Ishikawa (cell line): ENCODE results near the gene SDK2.

Source experiments
- CEBPB ChIP-seq: IDR thresholded peaks from 2 replicates; pipeline ENCODE4 v1.6.1; 2012
- CREB1 ChIP-seq: IDR thresholded peaks from 2 replicates; pipeline ENCODE4 v1.6.1; 2012; ENCODE audit warnings: low read depth
- EGR1 ChIP-seq: IDR thresholded peaks from 2 replicates; pipeline ENCODE4 v1.6.1; 2012
- EP300 ChIP-seq: IDR thresholded peaks from 2 replicates; pipeline ENCODE4 v1.6.1; 2012; ENCODE audit warnings: borderline replicate concordance
- FOXM1 ChIP-seq: IDR thresholded peaks from 2 replicates; pipeline ENCODE4 v1.6.1; 2012; ENCODE audit warnings: low read depth, borderline replicate concordance
- NFIC ChIP-seq: IDR thresholded peaks from 2 replicates; pipeline ENCODE4 v1.6.1; 2012
- RAD21 ChIP-seq: IDR thresholded peaks from 2 replicates; pipeline ENCODE4 v1.6.1; 2012; ENCODE audit warnings: low read depth
- TAF1 ChIP-seq: IDR thresholded peaks from 2 replicates; pipeline ENCODE4 v1.6.1; 2012; ENCODE audit warnings: low read depth, mild to moderate bottlenecking
- TCF12 ChIP-seq: IDR thresholded peaks from 2 replicates; pipeline ENCODE4 v1.6.1; 2012; ENCODE audit warnings: low read depth
- TEAD4 ChIP-seq: IDR thresholded peaks from 2 replicates; pipeline ENCODE4 v1.6.1; 2012
- YY1 ChIP-seq: IDR thresholded peaks from 2 replicates; pipeline ENCODE4 v1.6.1; 2012; ENCODE audit warnings: low read depth
- ZBTB7A ChIP-seq: IDR thresholded peaks from 2 replicates; pipeline ENCODE4 v1.6.1; 2012; ENCODE audit warnings: low read depth
- TF ChIP-seq, protein P1 (sequence below): IDR thresholded peaks from 2 replicates; pipeline ENCODE4 v1.6.1; 2012
- TF ChIP-seq, protein P2 (sequence below): IDR thresholded peaks from 2 replicates; pipeline ENCODE4 v1.6.1; 2012; ENCODE audit warnings: low read depth, mild to moderate bottlenecking
- TF ChIP-seq, protein P3 (sequence below): IDR thresholded peaks from 2 replicates; pipeline ENCODE4 v1.6.1; 2012

Gene SDK2

DNA sequence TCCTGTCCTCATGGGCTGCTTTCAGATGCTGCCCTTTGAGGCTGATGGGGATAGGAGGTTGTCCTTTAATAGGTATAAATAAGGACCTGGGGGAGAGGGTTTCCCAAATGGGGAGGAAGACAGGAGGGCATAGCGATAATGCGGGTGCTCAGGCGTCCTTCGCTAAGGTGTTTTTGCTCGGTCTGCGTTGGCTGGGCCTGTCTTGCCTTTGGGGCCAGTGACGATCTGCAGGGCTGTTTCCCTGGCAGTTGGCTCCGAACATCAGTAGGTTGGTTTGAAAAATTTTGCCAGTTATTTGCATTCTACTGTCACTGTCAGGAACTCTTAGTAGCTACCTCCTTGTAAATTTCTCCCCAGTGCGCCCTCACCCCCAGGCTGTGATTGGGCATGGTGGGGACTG lies 294.6 kb downstream of the SDK2 start:
- TF ChIP-seq FOXM1 (no peak), NFIC (no peak), YY1 (no peak), RAD21 (no peak), TEAD4 (no peak), EP300 (no peak), TAF1 (no peak), EGR1 (no peak), ZBTB7A (no peak), TCF12 (no peak), CREB1 (no peak), CEBPB (no peak)
- TF ChIP-seq, protein P1, sequence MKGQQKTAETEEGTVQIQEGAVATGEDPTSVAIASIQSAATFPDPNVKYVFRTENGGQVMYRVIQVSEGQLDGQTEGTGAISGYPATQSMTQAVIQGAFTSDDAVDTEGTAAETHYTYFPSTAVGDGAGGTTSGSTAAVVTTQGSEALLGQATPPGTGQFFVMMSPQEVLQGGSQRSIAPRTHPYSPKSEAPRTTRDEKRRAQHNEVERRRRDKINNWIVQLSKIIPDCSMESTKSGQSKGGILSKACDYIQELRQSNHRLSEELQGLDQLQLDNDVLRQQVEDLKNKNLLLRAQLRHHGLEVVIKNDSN, result no peak
- TF ChIP-seq, protein P2, sequence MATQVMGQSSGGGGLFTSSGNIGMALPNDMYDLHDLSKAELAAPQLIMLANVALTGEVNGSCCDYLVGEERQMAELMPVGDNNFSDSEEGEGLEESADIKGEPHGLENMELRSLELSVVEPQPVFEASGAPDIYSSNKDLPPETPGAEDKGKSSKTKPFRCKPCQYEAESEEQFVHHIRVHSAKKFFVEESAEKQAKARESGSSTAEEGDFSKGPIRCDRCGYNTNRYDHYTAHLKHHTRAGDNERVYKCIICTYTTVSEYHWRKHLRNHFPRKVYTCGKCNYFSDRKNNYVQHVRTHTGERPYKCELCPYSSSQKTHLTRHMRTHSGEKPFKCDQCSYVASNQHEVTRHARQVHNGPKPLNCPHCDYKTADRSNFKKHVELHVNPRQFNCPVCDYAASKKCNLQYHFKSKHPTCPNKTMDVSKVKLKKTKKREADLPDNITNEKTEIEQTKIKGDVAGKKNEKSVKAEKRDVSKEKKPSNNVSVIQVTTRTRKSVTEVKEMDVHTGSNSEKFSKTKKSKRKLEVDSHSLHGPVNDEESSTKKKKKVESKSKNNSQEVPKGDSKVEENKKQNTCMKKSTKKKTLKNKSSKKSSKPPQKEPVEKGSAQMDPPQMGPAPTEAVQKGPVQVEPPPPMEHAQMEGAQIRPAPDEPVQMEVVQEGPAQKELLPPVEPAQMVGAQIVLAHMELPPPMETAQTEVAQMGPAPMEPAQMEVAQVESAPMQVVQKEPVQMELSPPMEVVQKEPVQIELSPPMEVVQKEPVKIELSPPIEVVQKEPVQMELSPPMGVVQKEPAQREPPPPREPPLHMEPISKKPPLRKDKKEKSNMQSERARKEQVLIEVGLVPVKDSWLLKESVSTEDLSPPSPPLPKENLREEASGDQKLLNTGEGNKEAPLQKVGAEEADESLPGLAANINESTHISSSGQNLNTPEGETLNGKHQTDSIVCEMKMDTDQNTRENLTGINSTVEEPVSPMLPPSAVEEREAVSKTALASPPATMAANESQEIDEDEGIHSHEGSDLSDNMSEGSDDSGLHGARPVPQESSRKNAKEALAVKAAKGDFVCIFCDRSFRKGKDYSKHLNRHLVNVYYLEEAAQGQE, result no peak
- TF ChIP-seq, protein P3, sequence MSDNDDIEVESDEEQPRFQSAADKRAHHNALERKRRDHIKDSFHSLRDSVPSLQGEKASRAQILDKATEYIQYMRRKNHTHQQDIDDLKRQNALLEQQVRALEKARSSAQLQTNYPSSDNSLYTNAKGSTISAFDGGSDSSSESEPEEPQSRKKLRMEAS, result no peak

DNA sequence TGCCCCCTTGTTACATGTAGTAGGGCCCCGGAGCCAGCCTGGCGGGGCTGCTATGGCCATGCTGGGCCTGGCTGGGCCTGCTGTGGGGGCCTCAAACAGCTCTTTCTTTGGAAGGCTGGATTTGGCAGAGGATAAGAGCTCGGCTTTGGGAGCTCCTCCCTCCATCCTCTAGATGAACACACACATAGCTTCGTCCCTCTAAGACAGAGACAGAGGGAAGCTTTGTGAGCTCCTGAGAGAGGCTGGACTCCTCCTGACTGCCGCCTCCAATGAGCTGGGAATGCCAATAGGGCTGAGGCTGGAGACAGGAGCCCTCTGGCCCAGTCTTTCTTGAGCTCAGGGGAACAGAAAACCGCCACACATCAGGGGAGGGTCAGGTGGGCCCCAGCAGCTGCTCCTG lies 295.1 kb downstream of the SDK2 start:
- TF ChIP-seq YY1 (no peak), CREB1 (no peak), CEBPB (no peak), TAF1 (no peak), TCF12 (no peak)

DNA sequence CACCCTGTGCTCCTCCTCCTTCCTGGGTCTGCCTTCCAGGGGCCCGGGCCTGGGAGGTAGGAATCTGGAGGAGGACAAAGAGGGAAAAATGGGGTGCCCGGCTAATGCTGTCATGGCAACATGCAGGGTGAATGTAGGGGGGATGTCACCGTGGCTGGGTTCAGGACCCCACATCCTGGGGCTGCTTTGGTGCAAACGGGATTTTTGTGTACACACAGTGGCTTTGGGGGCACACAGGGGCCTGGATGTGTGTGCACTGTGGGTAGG lies 295.5 kb downstream of the SDK2 start:
- no peak for TF ChIP-seq ZBTB7A
- TF ChIP-seq FOXM1, result no peak
- TF ChIP-seq, protein P3, result no peak
- no peak for TF ChIP-seq NFIC
- TF ChIP-seq CREB1, result no peak
- TF ChIP-seq RAD21, result no peak
- TF ChIP-seq EP300, result no peak
- TF ChIP-seq TAF1, result no peak
- no peak for TF ChIP-seq YY1
- TF ChIP-seq, protein P2, result no peak
- TF ChIP-seq EGR1, result no peak
- TF ChIP-seq, protein P1, result no peak

DNA sequence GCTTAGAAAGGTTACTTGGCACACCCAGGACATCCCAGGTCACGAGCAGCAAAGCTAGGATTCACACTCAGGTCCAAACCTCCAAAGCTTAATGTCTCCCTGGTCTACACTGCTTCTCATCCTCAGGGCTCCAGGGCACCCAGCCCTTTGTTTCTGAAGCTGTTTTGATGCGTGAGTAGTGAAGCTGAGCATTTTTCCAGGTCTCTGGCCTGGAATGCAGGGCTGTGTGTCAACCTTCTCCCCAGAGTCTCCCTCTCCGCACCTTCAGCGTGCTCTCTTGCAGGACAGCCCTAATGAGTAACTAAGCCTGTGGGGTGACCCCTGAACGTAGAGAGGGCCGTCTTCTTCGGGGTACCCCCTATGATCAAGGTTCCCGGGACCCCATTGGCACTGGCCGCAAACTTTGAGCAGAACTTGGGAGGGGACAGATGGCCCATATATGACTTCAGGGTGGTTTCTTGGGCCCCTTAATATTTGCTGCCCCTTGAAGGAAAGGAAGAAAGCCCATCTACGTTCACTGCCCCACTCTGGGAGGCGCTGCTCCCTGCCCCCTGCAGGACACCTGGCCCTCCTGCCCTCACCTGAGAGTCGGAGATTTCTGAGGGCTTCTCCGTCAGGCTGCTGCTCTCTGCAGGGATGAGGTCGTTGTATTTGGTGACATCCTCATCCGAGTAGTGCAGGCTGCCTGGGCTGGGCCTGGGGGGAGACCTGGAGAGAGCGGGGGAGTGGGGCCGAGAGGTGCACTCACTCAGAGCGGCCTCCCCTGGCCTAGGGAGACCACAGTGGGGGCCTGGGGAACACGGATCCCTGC lies 296.0 kb downstream of the SDK2 start:
- TF ChIP-seq YY1 (no peak), CREB1 (no peak), EGR1 (no peak), FOXM1 (no peak), CEBPB (no peak), EP300 (no peak), TEAD4 (no peak), RAD21 (no peak), NFIC (no peak), ZBTB7A (no peak), TCF12 (no peak), TAF1 (no peak)
- TF ChIP-seq, protein P3, result no peak
- TF ChIP-seq, protein P2, result no peak
